GM12875 (cell line): ENCODE results near the gene LAPTM5.

Source experiments
- H3K4me3 ChIP-seq: one replicate; pipeline ENCODE4 v1.5.1; 2011; ENCODE audit warnings: low read depth, low read length, control low read depth
- CTCF ChIP-seq: IDR thresholded peaks from 2 replicates; pipeline ENCODE4 v1.5.1; 2011; ENCODE audit warnings: low read depth, mild to moderate bottlenecking, control low read depth, inconsistent platforms, low read length, moderate library complexity, borderline replicate concordance; ENCODE audit not compliant: insufficient read depth

Gene LAPTM5

GRCh38 chr1:30721341-30721793, 36.2 kb downstream of the LAPTM5 start:
- no peak overlapping the region for H3K4me3 ChIP-seq
- no peak for TF ChIP-seq CTCF

DNA sequence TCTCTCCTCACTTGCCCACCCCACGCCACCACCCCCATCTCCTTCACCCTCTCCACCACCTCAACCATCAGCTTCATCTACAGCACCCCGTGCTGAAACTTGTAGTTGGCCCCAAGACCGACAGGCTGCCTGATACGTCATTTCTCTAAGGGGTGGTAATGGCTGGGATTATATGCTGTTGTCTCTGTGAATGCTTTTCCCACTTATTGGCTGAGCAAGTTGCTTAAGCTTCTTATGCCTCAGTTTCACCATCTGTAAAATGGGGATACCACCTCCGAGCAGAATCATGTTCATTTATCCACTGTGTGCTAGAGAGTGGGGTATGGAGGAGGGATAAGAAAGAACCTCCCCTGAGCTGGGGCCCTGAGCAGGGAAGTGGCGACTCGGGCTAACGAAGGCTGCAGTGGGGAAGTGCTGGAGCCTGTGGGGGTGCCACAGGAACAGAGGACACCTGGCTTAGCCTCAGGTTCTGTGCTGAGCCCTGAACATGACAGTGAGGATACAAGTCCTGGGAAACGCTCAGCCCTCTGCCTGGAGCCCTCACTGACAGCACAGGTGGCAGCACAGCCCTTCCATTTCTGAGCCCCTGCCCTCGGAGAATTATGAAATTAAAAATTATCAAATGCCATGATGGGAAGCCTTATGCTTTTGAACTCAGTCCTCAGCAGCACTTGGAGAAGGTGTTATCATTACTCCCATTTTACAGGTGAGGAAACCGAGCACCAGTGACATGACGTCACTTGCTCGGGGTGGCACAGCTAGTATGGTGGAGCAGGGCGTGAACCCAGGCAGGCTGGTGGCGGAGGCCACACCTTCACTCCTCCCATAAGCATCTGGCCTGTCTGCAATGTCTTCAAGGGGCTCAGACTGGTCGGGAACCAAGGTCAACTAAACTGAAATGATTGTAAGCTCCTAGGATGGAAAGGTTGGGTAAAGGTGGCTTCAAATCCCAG, 37.0 kb downstream of the LAPTM5 start:
- H3K4me3 ChIP-seq = no peak overlapping the region

GRCh38 chr1:30719406-30720270, 37.9 kb downstream of the LAPTM5 start:
- TF ChIP-seq CTCF = no peak; the same call in 1 of the 2 replicates
- H3K4me3 ChIP-seq = peak overlapping the region; percentile 87

More for the DNA sequence above, 37.0 kb downstream of the LAPTM5 start:
- no peak for TF ChIP-seq CTCF

DNA sequence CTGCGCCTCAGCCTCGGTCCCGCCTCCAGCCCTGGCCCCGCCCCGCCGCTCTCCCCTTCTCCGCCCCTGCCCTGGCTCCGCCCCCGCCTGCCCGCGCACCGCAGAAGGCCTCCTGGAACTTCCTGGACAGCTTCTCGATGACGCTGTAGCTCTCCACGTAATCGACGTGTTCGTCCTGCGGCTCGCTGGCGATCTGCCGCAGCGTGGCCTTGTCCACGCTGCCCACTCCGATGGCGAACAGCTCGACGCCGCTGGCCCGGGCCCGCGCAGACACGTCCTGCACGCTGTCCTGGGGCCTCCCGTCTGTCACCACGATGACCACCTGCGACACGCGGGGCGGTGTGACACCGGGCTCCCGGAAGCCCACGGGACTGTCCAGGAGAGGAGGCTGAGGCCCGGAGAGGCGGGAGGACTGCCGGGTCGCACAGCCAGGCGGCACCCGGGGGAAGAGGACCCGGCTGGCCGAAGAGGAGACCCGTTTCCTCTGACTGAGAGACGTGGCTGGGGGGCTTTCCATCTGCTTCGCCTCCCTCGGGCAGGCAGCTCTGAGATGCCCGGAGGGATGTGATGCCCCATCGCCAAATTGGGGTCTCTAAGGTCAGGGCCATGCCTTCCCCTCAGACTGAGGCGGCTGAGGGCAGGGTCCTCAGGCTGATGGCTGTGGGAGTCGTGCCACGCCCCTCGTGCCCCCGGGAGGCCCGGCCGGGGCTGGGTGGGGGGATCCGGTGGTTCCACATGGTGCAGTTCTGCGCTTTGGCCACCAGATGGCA, 38.8 kb downstream of the LAPTM5 start:
- peak overlapping the region; percentile 87 for H3K4me3 ChIP-seq
- peak; percentile 91; the same call in 1 of the 2 replicates for TF ChIP-seq CTCF

DNA sequence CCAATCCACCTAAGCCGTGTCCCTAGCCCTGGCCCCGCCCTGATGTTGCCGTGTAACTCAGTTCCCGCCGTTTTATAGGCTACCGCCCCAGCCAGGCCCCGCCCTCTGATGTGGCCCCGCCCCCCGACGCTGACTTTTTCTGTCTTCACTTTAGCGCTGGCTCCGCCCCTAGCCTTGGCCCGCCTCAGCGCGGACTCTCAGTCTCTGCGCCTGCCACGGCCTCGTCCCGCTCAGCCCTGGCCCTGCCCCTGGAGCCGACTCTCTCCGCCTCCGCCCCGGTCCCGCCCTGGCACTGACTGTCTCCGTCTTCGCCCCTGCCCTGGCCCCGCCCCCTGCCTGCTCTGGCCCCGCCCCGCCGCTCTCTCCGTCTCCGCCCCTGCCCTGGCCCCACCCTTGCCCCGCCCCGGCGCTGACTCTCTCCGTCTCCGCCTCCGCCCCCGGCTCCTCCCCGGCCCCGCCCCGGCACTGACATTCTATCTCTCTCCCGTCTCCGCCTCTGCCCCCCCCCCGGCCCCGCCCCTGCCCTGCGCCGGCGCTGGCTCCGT, 39.4 kb downstream of the LAPTM5 start:
- no peak for TF ChIP-seq CTCF
- peak overlapping the region; percentile 12 for H3K4me3 ChIP-seq

- no peak overlapping the region for H3K4me3 ChIP-seq
- no peak for TF ChIP-seq CTCF
Measured at GRCh38 chr1:30716646-30717045, 40.9 kb downstream of the LAPTM5 start.
